Measurements from ENCODE around the gene B4GALT5.

DNA sequence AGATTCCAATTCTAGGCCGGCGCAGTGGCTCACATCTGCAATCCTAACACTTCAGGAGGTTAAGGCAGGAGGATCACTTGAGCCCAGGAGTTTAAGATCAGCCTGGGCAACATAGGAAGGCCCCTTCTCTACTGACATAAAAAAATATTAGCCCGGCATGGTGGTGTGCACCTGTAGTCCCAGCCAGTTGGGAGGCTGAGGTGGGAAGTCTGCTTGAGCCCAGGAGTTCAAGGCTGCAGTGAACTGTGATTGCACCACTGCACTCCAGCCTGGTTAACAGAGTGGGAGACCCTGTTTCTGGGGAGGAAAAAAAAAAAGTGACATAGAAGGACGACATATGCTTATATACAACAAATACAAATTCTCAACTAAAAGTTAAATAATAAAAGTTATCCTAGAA is 30.9 kb downstream of the B4GALT5 start:
- TF ChIP-seq EZH2phosphoT487 (IDR thresholded peaks at IDR 0.05; ENCODE audit: borderline replicate concordance, low read depth, low read length) (no peak), CTCF (conservative IDR thresholded peaks at IDR 0.05; ENCODE audit: low read length) (no peak)
